Esophagus squamous epithelium (tissue), 4 donors: Measurements from ENCODE around the gene SLC33A1.

Source experiments
- POLR2A ChIP-seq, 4 donors: fragments of 450-650 bp; IDR thresholded peaks; one replicate each; pipeline ENCODE4 v1.6.1; 2017; ENCODE audit warnings: antibody characterized with exemption in 4 of 4, mild to moderate bottlenecking in 4 of 4, moderate library complexity in 3 of 4
- TF ChIP-seq, protein P1 (sequence below), 6 experiments: fragments of 450-650 bp in 4 of 6; fragments of 200-600 bp in 2 of 6; sonication (generic) in 2 of 6; IDR thresholded peaks; one replicate each; pipeline ENCODE4 v1.5.1; 2016 to 2019; ENCODE audit warnings: antibody characterized with exemption in 6 of 6, mild to moderate bottlenecking in 4 of 6, moderate library complexity in 4 of 6

- TF ChIP-seq, protein P1, sequence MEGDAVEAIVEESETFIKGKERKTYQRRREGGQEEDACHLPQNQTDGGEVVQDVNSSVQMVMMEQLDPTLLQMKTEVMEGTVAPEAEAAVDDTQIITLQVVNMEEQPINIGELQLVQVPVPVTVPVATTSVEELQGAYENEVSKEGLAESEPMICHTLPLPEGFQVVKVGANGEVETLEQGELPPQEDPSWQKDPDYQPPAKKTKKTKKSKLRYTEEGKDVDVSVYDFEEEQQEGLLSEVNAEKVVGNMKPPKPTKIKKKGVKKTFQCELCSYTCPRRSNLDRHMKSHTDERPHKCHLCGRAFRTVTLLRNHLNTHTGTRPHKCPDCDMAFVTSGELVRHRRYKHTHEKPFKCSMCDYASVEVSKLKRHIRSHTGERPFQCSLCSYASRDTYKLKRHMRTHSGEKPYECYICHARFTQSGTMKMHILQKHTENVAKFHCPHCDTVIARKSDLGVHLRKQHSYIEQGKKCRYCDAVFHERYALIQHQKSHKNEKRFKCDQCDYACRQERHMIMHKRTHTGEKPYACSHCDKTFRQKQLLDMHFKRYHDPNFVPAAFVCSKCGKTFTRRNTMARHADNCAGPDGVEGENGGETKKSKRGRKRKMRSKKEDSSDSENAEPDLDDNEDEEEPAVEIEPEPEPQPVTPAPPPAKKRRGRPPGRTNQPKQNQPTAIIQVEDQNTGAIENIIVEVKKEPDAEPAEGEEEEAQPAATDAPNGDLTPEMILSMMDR (IDR thresholded peaks at IDR 0.05) = no peak
- TF ChIP-seq POLR2A (IDR thresholded peaks at IDR 0.05) = no peak
Observed at GRCh38 chr3:155846119-155846518, 8.1 kb downstream of the SLC33A1 start.
